Stimulated activated CD4-positive, alpha-beta T cell treated with anti-CD3 and anti-CD28 coated beads, Interleukin-1b, Interleukin-23, amount 100 ng/mL, for 48 hours (primary cell): ENCODE data around the gene RIOK2.

Experiments
- DNase-seq: peaks from one replicate; pipeline ENCODE4 v3.0.0-alpha.2; 2020

The RIOK2 gene

DNA sequence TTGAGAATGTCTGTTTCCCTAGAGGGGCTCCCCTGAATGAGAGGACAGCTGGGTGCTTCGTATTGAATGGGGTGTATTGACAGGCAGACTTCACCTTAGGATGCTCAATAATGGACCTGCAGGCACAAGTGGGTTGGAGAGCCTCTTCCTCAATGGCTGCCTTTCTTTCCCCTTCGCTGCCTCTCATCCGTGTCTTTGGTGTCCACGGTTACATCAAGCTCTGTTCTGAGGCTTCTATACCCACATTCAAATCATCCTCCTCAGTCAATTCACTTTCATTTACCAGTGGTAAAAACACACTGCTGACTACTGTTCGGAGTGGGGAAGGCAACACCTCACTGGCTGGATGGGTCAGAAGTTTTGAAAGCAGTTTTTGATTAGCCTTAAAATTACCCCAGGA is 61.2 kb downstream of the RIOK2 start:
- no peak for DNase-seq

DNA sequence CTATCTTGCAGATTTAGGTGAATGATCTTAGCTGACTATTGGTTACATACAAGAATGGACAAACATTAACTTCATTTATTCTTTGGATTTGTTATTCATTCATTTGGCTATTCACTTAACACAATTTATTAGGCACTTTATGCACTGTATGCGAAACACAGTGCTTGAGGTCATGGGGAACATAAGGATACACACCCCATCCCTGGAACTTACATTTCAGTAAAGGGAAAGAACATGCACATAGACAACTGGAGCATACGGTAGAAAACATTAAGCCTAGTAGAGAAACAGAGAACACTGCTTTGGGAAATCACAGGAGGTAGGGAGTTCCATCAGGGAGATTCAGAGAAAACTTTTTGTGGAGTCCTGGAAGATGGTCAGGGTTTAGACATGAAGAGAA is 62.9 kb downstream of the RIOK2 start:
- DNase-seq = no peak

DNA sequence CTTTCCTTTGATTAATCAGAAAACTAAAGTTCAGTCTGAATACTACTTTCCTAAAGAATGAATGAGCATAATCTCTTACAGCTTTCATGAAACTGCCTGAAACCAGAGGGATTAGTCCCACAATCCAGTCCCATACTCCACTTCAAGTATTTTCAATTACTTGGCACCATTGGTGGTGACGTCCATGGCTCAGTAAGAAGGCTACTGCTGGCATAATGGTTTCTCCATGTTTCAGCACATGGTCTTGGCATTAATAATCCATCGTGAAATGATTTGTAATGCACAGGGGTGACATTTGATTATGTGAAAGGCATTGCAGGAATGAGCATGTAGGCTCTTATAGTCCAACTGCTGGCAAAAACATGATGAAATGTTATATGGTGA is 64.0 kb downstream of the RIOK2 start:
- no peak for DNase-seq

DNA sequence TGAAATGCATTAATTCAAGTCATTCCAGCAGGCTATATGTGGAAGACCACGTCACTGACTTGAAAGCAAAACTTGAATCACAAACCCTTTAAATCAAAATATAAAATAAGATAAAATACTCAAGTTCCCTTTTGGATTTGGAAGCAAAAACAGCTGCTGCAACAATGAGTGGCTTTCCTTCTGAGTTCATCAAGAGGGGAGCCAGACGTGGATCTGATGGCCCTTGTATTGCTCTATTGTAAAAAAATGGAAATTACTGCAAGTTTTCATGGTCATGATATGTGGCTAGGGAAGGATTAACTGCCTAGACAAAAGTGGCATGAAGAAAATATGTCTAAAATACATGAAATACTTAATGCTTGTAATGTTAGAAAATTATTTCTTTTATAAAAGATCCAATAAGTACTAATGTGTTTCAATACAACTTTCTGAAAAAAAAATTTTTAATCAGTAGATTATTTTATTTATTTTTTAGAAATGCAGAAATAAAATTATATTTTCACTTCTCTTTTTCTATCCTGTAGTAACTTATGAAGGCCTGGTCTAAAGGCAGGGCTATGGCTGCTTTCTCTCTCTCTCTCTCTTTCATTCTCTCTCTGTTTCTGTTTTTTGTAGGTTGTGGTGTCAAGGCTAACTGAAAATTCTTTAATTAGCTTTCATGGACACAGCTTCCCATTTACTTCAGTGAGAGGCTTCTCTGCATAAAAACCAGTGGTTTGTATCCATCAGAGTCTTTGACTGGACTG is 64.6 kb downstream of the RIOK2 start:
- no peak for DNase-seq

DNA sequence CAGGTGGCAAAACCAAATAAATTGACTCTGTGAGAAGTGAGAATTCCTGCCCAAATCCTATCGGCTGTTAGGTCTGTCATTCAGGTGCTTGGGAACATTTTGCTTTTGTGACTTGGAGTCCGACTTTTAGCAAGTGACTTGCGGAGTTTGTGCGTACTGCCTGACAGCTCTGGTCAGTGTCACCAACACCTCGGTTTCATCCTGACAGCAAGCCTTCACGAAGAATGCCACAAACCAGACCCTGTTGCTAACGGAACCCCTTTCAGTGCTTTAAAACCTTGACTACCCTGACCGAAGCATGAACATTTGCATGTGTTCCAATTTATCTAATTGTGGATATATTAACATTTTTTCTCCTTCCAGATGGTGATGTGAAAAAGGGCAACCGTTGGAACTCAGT is 67.1 kb downstream of the RIOK2 start:
- no peak for DNase-seq

DNA sequence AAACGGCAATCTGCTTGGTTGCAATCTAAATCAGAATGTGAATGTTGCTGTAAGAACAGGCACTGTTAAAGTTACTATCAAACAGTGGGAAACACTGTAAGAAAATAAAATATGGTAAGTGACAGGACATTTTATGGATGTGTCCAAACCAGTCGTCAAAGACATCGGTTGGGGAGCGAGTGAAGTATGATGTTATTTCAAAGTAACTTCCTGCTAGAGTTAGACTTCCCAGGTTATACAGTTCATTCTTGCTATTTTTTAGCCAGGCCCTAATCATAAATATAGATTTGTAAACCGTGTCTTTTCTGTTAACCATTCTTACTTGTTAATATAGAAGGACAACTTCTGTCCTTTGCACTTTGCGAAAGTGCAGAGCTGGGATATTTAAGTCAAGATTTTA is 70.8 kb downstream of the RIOK2 start:
- no peak for DNase-seq

DNA sequence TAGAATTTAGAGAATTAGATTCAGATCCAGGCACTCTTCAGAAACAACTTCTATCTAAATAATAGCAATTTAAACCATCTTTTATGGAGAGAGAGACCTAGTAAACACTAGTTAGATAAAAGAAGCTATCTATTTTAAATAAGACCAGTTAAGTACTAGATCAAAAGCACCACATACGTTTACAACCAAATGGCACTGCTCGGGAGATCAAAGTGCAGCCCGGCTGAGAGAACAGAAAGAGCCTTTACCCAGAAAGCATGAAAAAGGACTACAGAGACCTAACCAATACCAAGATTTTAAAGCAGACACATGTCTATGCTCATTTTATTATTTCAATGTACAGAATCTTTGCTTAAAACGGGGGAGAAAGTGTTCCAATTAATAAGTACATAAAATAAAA is 71.4 kb downstream of the RIOK2 start:
- DNase-seq = no peak

DNA sequence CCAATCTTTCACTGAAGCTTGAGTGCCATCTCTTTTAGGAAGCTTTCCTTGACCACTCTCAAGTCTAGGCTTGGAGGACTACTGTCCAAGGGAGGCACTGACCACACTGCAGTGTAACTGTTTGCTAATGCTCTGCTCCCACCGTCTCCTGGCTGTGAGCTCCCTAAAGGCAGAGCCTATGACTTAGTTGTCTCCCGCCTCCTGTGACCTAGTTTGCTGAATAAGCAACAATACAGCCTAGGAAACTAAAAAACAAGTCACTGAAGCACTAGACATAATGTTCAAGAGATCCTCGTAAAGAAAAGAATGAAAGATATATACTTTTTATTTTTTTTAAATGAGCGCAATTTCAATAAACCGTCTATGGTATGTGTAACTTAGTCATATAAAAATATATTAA is 72.0 kb downstream of the RIOK2 start:
- DNase-seq = no peak
